ENCODE results near the gene VWA3B. TPM values are rescaled to one million over a fixed set of nuclear protein-coding genes. Genes with fewer than 3 reads are reported as not detected.
"Not testable (repeated sequence)": the region's sequence is repeated elsewhere in the genome, so short reads cannot be mapped to it uniquely, and the experiment has no call there.

VWA3B gene
- total RNA-seq, 1 donor from 2014 or later = 1.7 TPM

GRCh38 chr2:98130073-98130472, 43.1 kb downstream of the VWA3B start:
- DNase-seq (ENCODE audit: low spot score) = not testable (repeated sequence)

- DNase-seq (ENCODE audit: low spot score) = no peak
Measured at GRCh38 chr2:98134172-98135005, 47.4 kb downstream of the VWA3B start.

- no peak for DNase-seq (ENCODE audit: low spot score)
Measured at GRCh38 chr2:98137196-98137595, 50.2 kb downstream of the VWA3B start.

GRCh38 chr2:98138978-98139377, 52.0 kb downstream of the VWA3B start:
- DNase-seq (ENCODE audit: low spot score) = not testable (repeated sequence)

GRCh38 chr2:98140210-98140609, 53.2 kb downstream of the VWA3B start:
- no peak for DNase-seq (ENCODE audit: low spot score)

GRCh38 chr2:98142106-98142791, 55.3 kb downstream of the VWA3B start:
- DNase-seq (ENCODE audit: low spot score) = no peak

GRCh38 chr2:98145070-98145469, 58.1 kb downstream of the VWA3B start:
- no peak for DNase-seq (ENCODE audit: low spot score)

- not testable (repeated sequence) for DNase-seq (ENCODE audit: low spot score)
Measured at GRCh38 chr2:98147900-98148299, 60.9 kb downstream of the VWA3B start.

GRCh38 chr2:98148595-98149332, 61.8 kb downstream of the VWA3B start:
- no peak for DNase-seq (ENCODE audit: low spot score)

GRCh38 chr2:98149333-98149697, 62.3 kb downstream of the VWA3B start:
- no peak for DNase-seq (ENCODE audit: low spot score)

- no peak for DNase-seq (ENCODE audit: low spot score)
Measured at GRCh38 chr2:98153481-98153880, 66.5 kb downstream of the VWA3B start.

- no peak for DNase-seq (ENCODE audit: low spot score)
Measured at GRCh38 chr2:98155291-98155690, 68.3 kb downstream of the VWA3B start.

- no peak for DNase-seq (ENCODE audit: low spot score)
Measured at GRCh38 chr2:98155716-98156115, 68.7 kb downstream of the VWA3B start.

GRCh38 chr2:98156304-98156703, 69.3 kb downstream of the VWA3B start:
- DNase-seq (ENCODE audit: low spot score) = no peak

GRCh38 chr2:98157557-98157956, 70.6 kb downstream of the VWA3B start:
- no peak for DNase-seq (ENCODE audit: low spot score)

- no peak for DNase-seq (ENCODE audit: low spot score)
Measured at GRCh38 chr2:98158305-98158704, 71.3 kb downstream of the VWA3B start.

- DNase-seq (ENCODE audit: low spot score) = no peak
Measured at GRCh38 chr2:98160554-98160953, 73.6 kb downstream of the VWA3B start.

GRCh38 chr2:98161186-98161585, 74.2 kb downstream of the VWA3B start:
- DNase-seq (ENCODE audit: low spot score) = no peak

GRCh38 chr2:98164256-98164655, 77.3 kb downstream of the VWA3B start:
- no peak for DNase-seq (ENCODE audit: low spot score)

- peak; percentile 32 for DNase-seq (ENCODE audit: low spot score)
Measured at GRCh38 chr2:98165516-98166071, 78.6 kb downstream of the VWA3B start.

- no peak for DNase-seq (ENCODE audit: low spot score)
Measured at GRCh38 chr2:98167916-98168315, 80.9 kb downstream of the VWA3B start.

GRCh38 chr2:98170076-98170475, 83.1 kb downstream of the VWA3B start:
- DNase-seq (ENCODE audit: low spot score) = no peak

Measured in ureter (tissue), 1 donor.